Thyroid gland (tissue), 4 donors: ENCODE data around the gene PARD3. TPM values are rescaled to one million over a fixed set of nuclear protein-coding genes. Genes with fewer than 3 reads are reported as not detected.
A peak's percentile ranks its signal among the peaks of the same experiment; 100 is the strongest.

Experiments
- DNase-seq, 2 donors: peaks; one replicate each; pipeline ENCODE4 v3.0.0-alpha.2; 2019
- H3K27ac ChIP-seq, 3 donors: fragments of 200-600 bp; sonication (generic); 1 replicate in 2 of 3; 2 replicates in 1 of 3; pipeline ENCODE4 v1.5.1; 2016 to 2019; ENCODE audit warnings: mild to moderate bottlenecking in 1 of 3, moderate library complexity in 1 of 3
- H3K27me3 ChIP-seq: fragments of 200-600 bp; sonication (generic); one replicate; pipeline ENCODE4 v1.5.1; 2019
- H3K36me3 ChIP-seq, 2 donors: fragments of 200-600 bp; sonication (generic); one replicate each; pipeline ENCODE4 v1.5.1; 2016 to 2019
- H3K4me1 ChIP-seq, 2 donors: fragments of 200-600 bp; sonication (generic); one replicate each; pipeline ENCODE4 v1.5.1; 2017 to 2019
- H3K4me3 ChIP-seq, 3 donors: fragments of 200-600 bp; sonication (generic); replicated peaks in 1 of 3; 1 replicate in 2 of 3; 2 replicates in 1 of 3; pipeline ENCODE4 v1.5.1; 2016; ENCODE audit warnings: mild to moderate bottlenecking in 1 of 3
- H3K9me3 ChIP-seq: fragments of 200-600 bp; sonication (generic); one replicate; pipeline ENCODE4 v1.5.1; 2017
- POLR2A ChIP-seq, 2 donors: fragments of 450-650 bp; IDR thresholded peaks; one replicate each; pipeline ENCODE4 v1.6.1; 2017; ENCODE audit warnings: antibody characterized with exemption in 2 of 2, mild to moderate bottlenecking in 2 of 2, moderate library complexity in 1 of 2
- WGBS, 2 donors: methylation state at CpG; one replicate each; pipeline ENCODE4 v1.1.5; 2017; 5-methylcytosine and 5-hydroxymethylcytosine counted together
- intact Hi-C: fragments of 100-400 bp; cut with DNase I; formaldehyde crosslinking; loops from one replicate; pipeline ENCODE4 v1.15.1; 2023
- total RNA-seq, 4 donors: library from RNA; depleted of rRNA; stranded (reverse); fragments of >200 nt; gene quantifications; one replicate each; pipeline ENCODE4 v1.2.3, GENCODE V29; 2016
- TF ChIP-seq, protein P1 (sequence below), 6 experiments: fragments of 200-600 bp in 3 of 6; fragments of 450-650 bp in 3 of 6; sonication (generic) in 3 of 6; IDR thresholded peaks; one replicate each; pipeline ENCODE4 v1.5.1; 2016 to 2019; ENCODE audit warnings: antibody characterized with exemption in 6 of 6, mild to moderate bottlenecking in 2 of 6, inconsistent platforms in 1 of 6, moderate library complexity in 1 of 6

PARD3 gene
- total RNA-seq, 4 donors from 2014 or later = 48.6 to 88.4 (median 57.7) TPM

DNA sequence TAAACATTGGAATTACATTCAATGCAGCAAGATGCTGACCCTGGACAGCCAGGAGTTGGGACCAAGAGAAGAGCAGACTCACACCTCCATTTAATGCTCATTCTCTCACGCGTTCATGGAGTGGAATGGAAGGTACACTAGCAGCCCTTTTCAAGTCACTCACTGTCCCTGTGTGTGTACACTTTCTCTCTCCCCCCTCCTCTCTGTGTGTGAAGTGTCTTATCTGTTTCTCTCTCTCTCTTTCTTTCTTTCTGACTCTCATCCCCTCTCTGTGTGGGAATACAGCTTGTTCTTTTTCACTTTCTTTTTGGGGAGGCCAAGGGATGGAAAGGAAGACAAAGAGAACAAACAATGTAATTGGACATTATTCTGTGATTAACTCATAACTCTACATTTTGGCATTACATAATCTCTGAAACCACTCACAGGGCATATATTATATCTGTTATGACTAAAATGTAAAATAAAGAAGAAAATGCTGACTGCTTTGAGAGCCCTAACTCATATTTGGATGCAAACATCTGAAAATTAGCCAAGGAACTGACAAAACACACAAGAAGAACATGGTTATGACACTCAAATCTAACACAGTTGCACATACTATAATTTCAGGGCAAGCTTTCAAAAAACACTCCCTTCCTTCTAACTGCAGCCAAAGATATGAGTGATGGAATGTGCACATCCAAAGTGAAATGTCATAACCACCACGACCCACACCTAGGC is 188.8 kb downstream of the PARD3 start:
- Histone ChIP-seq H3K4me1 (peaks cover 36 to 41% of the 10 kb centered on the region in 2 donors), H3K27me3 (no peaks in the 10 kb centered on the region)

DNA sequence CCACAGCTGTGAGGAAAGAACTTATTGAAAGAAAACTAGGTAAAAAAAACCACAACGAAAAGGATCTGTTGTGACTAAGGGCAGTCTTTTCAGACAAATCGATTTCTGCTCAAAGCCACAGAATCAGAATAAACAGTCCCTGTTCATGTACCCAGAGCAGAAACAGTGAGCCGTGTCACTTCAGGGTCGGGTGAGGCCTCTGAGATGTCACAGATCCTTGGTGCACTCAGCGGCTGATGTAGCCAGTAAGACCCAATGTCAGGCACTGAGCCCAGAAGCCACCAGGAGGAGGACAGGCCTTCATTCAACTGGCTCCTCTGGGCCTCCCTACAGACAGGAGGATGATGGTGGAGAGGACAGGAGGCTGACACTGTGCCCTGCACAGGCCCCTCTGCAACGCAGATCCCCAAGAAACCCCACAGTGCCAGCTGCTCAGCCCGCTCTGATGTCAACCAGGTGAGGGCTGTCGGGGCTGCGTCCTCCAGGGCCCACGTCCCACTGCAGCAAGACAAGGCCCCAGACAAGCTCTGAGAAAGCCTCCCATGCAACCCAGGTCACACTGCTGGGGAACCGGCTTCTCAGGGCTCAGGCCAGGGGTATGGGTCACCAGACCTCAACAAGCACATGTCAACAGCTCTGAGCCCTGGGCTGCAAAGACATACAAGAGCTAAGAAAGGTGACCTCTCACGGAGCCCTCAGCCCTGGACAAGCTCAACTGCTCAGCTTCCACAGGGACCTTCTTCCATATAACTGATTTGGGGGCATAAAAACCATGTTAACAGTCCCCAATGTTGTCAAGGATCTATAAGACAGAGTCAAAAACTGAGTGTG is 190.6 kb downstream of the PARD3 start:
- Histone ChIP-seq H3K9me3 (no peaks in the 10 kb centered on the region), H3K27me3 (no peaks in the 10 kb centered on the region), H3K4me1 (peaks cover 51 to 57% of the 10 kb centered on the region in 2 donors), H3K36me3 (no peaks in the 10 kb centered on the region), H3K4me3 (no peak overlapping the region), H3K27ac (no peak overlapping the region)
- intact Hi-C loops = no loop called here
- DNase-seq = peak; percentile 22 to 47
- WGBS, 2 donors = 83 to 91% methylated on average over 8 to 12 of the region's 12 CpGs
- TF ChIP-seq, protein P1, sequence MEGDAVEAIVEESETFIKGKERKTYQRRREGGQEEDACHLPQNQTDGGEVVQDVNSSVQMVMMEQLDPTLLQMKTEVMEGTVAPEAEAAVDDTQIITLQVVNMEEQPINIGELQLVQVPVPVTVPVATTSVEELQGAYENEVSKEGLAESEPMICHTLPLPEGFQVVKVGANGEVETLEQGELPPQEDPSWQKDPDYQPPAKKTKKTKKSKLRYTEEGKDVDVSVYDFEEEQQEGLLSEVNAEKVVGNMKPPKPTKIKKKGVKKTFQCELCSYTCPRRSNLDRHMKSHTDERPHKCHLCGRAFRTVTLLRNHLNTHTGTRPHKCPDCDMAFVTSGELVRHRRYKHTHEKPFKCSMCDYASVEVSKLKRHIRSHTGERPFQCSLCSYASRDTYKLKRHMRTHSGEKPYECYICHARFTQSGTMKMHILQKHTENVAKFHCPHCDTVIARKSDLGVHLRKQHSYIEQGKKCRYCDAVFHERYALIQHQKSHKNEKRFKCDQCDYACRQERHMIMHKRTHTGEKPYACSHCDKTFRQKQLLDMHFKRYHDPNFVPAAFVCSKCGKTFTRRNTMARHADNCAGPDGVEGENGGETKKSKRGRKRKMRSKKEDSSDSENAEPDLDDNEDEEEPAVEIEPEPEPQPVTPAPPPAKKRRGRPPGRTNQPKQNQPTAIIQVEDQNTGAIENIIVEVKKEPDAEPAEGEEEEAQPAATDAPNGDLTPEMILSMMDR (IDR thresholded peaks at IDR 0.05) = no peak
- TF ChIP-seq POLR2A (IDR thresholded peaks at IDR 0.05) = no peak

More for the DNA sequence above, 188.8 kb downstream of the PARD3 start:
- no peak overlapping the region for H3K27ac ChIP-seq
- DNase-seq = no peak
- intact Hi-C loops = no loop called here
- WGBS, 2 donors = 79 to 89% methylated on average over 3 of the region's 3 CpGs
- no peaks in the 10 kb centered on the region for H3K9me3 ChIP-seq
- no peak for TF ChIP-seq POLR2A (IDR thresholded peaks at IDR 0.05)
- TF ChIP-seq, protein P1 (IDR thresholded peaks at IDR 0.05) = no peak
- no peaks in the 10 kb centered on the region for H3K36me3 ChIP-seq
- H3K4me3 ChIP-seq = no peak overlapping the region

DNA sequence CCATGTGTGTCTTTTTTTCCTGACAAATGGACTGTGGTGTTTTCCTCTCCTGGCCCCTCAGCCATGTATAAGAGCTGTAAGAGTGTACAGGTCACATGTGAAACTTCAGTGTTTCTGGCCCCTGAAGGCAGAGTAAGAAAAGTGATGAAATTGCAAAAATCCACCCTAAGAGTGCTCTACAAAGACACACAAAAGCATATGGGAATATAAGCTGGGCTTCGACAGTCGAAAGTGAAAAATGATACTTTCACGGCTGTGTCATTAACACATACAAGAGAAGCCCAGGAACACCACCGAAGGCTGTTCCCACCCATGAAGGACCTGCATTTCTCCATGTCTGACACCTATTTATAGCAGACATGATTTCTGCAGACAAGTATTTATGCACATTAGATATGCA is 192.2 kb downstream of the PARD3 start:
- H3K4me3 ChIP-seq = no peak overlapping the region
- no peaks in the 10 kb centered on the region for H3K9me3 ChIP-seq
- peak in 1 of 2 donors; percentile 22 for DNase-seq
- no peaks in the 10 kb centered on the region for H3K36me3 ChIP-seq
- 55 to 70% methylated on average over 4 of the region's 4 CpGs for WGBS, 2 donors
- intact Hi-C loops = no loop called here
- H3K27me3 ChIP-seq = no peaks in the 10 kb centered on the region
- H3K27ac ChIP-seq = peak overlapping the region; percentile 56 to 82 (median 61)
- H3K4me1 ChIP-seq = peaks cover 50 to 65% of the 10 kb centered on the region in 2 donors
- TF ChIP-seq, protein P1 (IDR thresholded peaks at IDR 0.05) = no peak
- TF ChIP-seq POLR2A (IDR thresholded peaks at IDR 0.05) = no peak

DNA sequence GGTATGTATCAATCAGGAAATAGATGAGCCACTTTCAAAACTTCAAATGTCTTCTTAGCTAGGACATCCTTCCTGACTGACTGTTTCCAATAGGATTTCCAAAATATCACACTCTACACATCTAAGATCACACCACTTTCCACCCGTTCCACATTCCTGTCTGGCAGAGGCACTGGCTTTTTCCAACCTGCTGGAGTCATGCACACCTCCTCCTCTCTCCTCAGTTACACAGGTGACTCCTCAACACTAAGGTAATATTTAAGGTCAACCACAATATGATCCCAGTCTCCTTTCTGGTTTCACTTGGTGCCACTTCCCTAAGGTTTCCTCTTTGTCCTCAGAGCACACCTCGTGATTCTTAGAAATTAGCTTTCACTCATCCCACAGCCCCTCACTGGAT is 196.5 kb downstream of the PARD3 start:
- intact Hi-C loops = no loop called here
- 65 to 71% methylated on average over 2 of the region's 2 CpGs for WGBS, 2 donors
- H3K27ac ChIP-seq = no peak overlapping the region
- no peaks in the 10 kb centered on the region for H3K36me3 ChIP-seq
- H3K4me1 ChIP-seq = peaks cover 38 to 45% of the 10 kb centered on the region in 2 donors
- H3K9me3 ChIP-seq = no peaks in the 10 kb centered on the region
- H3K27me3 ChIP-seq = no peaks in the 10 kb centered on the region
- no peak for TF ChIP-seq POLR2A (IDR thresholded peaks at IDR 0.05)
- TF ChIP-seq, protein P1 (IDR thresholded peaks at IDR 0.05) = no peak
- peak; percentile 30 to 53 for DNase-seq
- no peak overlapping the region for H3K4me3 ChIP-seq

DNA sequence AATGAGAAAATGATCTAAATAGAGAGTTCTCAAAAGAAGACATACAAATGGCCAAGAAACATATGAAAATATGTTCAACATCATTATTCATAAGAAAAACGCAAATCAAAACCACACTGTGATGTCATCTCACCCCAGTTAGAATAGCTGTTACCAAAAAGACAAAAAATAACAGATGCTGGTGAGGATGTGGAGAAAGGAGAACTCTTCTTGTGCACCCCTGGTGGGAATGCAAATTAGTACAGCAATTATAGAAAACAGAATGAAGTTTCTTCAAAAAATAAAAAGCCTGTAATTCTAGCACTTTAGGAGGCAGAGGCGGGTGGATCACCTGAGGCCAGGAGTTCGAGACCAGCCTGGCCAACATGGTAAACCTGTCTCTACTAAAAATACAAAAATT is 199.3 kb downstream of the PARD3 start:
- H3K4me3 ChIP-seq = no peak overlapping the region
- WGBS, 2 donors = 90 to 95% methylated on average over 3 of the region's 3 CpGs
- intact Hi-C loops = no loop called here
- H3K9me3 ChIP-seq = no peaks in the 10 kb centered on the region
- no peak overlapping the region for H3K27ac ChIP-seq
- no peaks in the 10 kb centered on the region for H3K27me3 ChIP-seq
- peaks cover 12 to 33% of the 10 kb centered on the region in 2 donors for H3K4me1 ChIP-seq
- H3K36me3 ChIP-seq = no peaks in the 10 kb centered on the region
- DNase-seq = no peak
- TF ChIP-seq POLR2A (IDR thresholded peaks at IDR 0.05) = no peak
- TF ChIP-seq, protein P1 (IDR thresholded peaks at IDR 0.05) = no peak
